Trophoblast cell (in vitro differentiated cells and primary cell): ENCODE measurements around the gene IMMP2L.

Source experiments
- DNase-seq, 2 donors: peaks; one replicate each; pipeline ENCODE4 v3.0.0-alpha.2; 2016
- H2AFZ ChIP-seq: 2 replicates; pipeline ENCODE4 v1.6.1; 2013; ENCODE audit warnings: low read length, moderate library complexity, mild to moderate bottlenecking; ENCODE audit not compliant: insufficient read depth, poor library complexity
- H2AK5ac ChIP-seq: 2 replicates; pipeline ENCODE4 v1.6.1; 2013; ENCODE audit warnings: mild to moderate bottlenecking, low read length
- H2BK120ac ChIP-seq: 2 replicates; pipeline ENCODE4 v1.6.1; 2013; ENCODE audit warnings: low read length, mild to moderate bottlenecking, moderate library complexity; ENCODE audit not compliant: insufficient read depth, poor library complexity
- H2BK12ac ChIP-seq: 2 replicates; pipeline ENCODE4 v1.6.1; 2013; ENCODE audit warnings: mild to moderate bottlenecking, low read length, moderate library complexity
- H2BK5ac ChIP-seq: 2 replicates; pipeline ENCODE4 v1.6.1; 2013; ENCODE audit warnings: low read length, low read depth, moderate library complexity, mild to moderate bottlenecking; ENCODE audit not compliant: poor library complexity
- H3K14ac ChIP-seq: 2 replicates; pipeline ENCODE4 v1.6.1; 2013; ENCODE audit warnings: mild to moderate bottlenecking, low read length
- H3K18ac ChIP-seq: 2 replicates; pipeline ENCODE4 v1.6.1; 2013; ENCODE audit warnings: mild to moderate bottlenecking, low read length
- H3K23ac ChIP-seq: 2 replicates; pipeline ENCODE4 v1.6.1; 2013; ENCODE audit warnings: low read length
- H3K27ac ChIP-seq: 2 replicates; pipeline ENCODE4 v1.5.1; 2013; ENCODE audit warnings: low read depth, mild to moderate bottlenecking, inconsistent platforms, low read length, moderate library complexity
- H3K27me3 ChIP-seq: 2 replicates; pipeline ENCODE4 v1.6.1; 2013; ENCODE audit warnings: inconsistent platforms, mild to moderate bottlenecking, low read length, moderate library complexity; ENCODE audit not compliant: insufficient read depth
- H3K36me3 ChIP-seq, 2 experiments: 1 replicate in 1 of 2; 2 replicates in 1 of 2; pipeline ENCODE4 v1.6.1; 2013; ENCODE audit warnings: low read length in 2 of 2, mild to moderate bottlenecking in 2 of 2, moderate library complexity in 1 of 2; ENCODE audit not compliant: insufficient read depth in 2 of 2, control insufficient read depth in 1 of 2
- H3K4ac ChIP-seq: 2 replicates; pipeline ENCODE4 v1.6.1; 2013; ENCODE audit warnings: low read depth, mild to moderate bottlenecking, low read length, moderate library complexity
- H3K4me1 ChIP-seq, 2 experiments: 1 replicate in 1 of 2; 2 replicates in 1 of 2; pipeline ENCODE4 v1.6.1; 2013; ENCODE audit warnings: low read length in 2 of 2, mild to moderate bottlenecking in 2 of 2, moderate library complexity in 1 of 2; ENCODE audit not compliant: insufficient read depth in 2 of 2, control insufficient read depth in 1 of 2
- H3K4me2 ChIP-seq: 2 replicates; pipeline ENCODE4 v1.6.1; 2013; ENCODE audit warnings: inconsistent platforms, mild to moderate bottlenecking, low read length, moderate library complexity
- H3K4me3 ChIP-seq: 2 replicates; pipeline ENCODE4 v1.5.1; 2013; ENCODE audit warnings: mild to moderate bottlenecking, low read depth, low read length, inconsistent platforms
- H3K79me1 ChIP-seq: one replicate; pipeline ENCODE4 v1.6.1; 2013; ENCODE audit warnings: low read length
- H3K79me2 ChIP-seq: 2 replicates; pipeline ENCODE4 v1.6.1; 2013; ENCODE audit warnings: low read length, mild to moderate bottlenecking; ENCODE audit not compliant: control insufficient read depth, insufficient read depth, poor library complexity
- H3K9ac ChIP-seq: 2 replicates; pipeline ENCODE4 v1.6.1; 2013; ENCODE audit warnings: mild to moderate bottlenecking, low read length
- H3K9me3 ChIP-seq: 2 replicates; pipeline ENCODE4 v1.6.1; 2013; ENCODE audit warnings: low read depth, mild to moderate bottlenecking, control low read depth, inconsistent platforms, low read length; ENCODE audit not compliant: insufficient read depth
- H4K12ac ChIP-seq: 2 replicates; pipeline ENCODE4 v1.6.1; 2013; ENCODE audit warnings: low read depth, mild to moderate bottlenecking, low read length, moderate library complexity
- H4K8ac ChIP-seq: 2 replicates; pipeline ENCODE4 v1.6.1; 2013; ENCODE audit warnings: low read depth, mild to moderate bottlenecking, low read length, moderate library complexity
- H4K91ac ChIP-seq: one replicate; pipeline ENCODE4 v1.6.1; 2013; ENCODE audit warnings: low read depth, mild to moderate bottlenecking, low read length, moderate library complexity
- WGBS: extraction: QIAGEN DNeasy Blood & Tissue Kit; methylation state at CpG from one replicate; pipeline ENCODE4 v1.1.7; 2013; ENCODE audit warnings: missing lambda C conversion rate; ENCODE audit not compliant: insufficient read length, insufficient coverage; ENCODE audit errors: extremely low coverage; 5-methylcytosine and 5-hydroxymethylcytosine counted together

IMMP2L gene

GRCh38 chr7:111196655-111197054, 365.6 kb downstream of the IMMP2L start:
- no peak overlapping the region for H3K23ac ChIP-seq
- no peak overlapping the region for H3K4me2 ChIP-seq
- no peak overlapping the region for H3K4ac ChIP-seq
- H3K79me1 ChIP-seq = no peaks in the 10 kb centered on the region
- H4K91ac ChIP-seq = no peak overlapping the region
- H2AK5ac ChIP-seq = no peak overlapping the region
- H4K12ac ChIP-seq = no peak overlapping the region
- no peak overlapping the region for H3K18ac ChIP-seq
- H2AFZ ChIP-seq = no peak overlapping the region
- H3K14ac ChIP-seq = no peak overlapping the region
- H3K27me3 ChIP-seq = no peaks in the 10 kb centered on the region
- H2BK12ac ChIP-seq = no peak overlapping the region
- no peak overlapping the region for H2BK120ac ChIP-seq
- H2BK5ac ChIP-seq = no peak overlapping the region
- H3K9ac ChIP-seq = no peak overlapping the region
- DNase-seq = no peak
- H4K8ac ChIP-seq = no peak overlapping the region
- H3K4me1 ChIP-seq = peaks cover 0 to 2% of the 10 kb centered on the region in 2 experiments
- no peaks in the 10 kb centered on the region for H3K36me3 ChIP-seq
- no peak overlapping the region for H3K4me3 ChIP-seq
- H3K27ac ChIP-seq = no peak overlapping the region
- no CpG with 5 or more reads among the region's 8 CpGs for WGBS
- no peaks in the 10 kb centered on the region for H3K79me2 ChIP-seq
- H3K9me3 ChIP-seq = no peaks in the 10 kb centered on the region

GRCh38 chr7:111192614-111193413, 369.5 kb downstream of the IMMP2L start:
- no peaks in the 10 kb centered on the region for H3K27me3 ChIP-seq
- no peak overlapping the region for H3K4ac ChIP-seq
- no peak overlapping the region for H2AFZ ChIP-seq
- peaks cover 0 to 2% of the 10 kb centered on the region in 2 experiments for H3K4me1 ChIP-seq
- no peaks in the 10 kb centered on the region for H3K9me3 ChIP-seq
- H3K14ac ChIP-seq = no peak overlapping the region
- no peak overlapping the region for H3K4me3 ChIP-seq
- no peak overlapping the region for H2BK120ac ChIP-seq
- no peaks in the 10 kb centered on the region for H3K36me3 ChIP-seq
- DNase-seq = no peak
- H4K91ac ChIP-seq = no peak overlapping the region
- no peak overlapping the region for H3K18ac ChIP-seq
- H3K27ac ChIP-seq = no peak overlapping the region
- no peak overlapping the region for H2AK5ac ChIP-seq
- 100% methylated on average over 1 of the region's 3 CpGs for WGBS
- H3K79me2 ChIP-seq = no peaks in the 10 kb centered on the region
- no peak overlapping the region for H3K23ac ChIP-seq
- no peak overlapping the region for H3K4me2 ChIP-seq
- no peak overlapping the region for H2BK12ac ChIP-seq
- H3K79me1 ChIP-seq = no peaks in the 10 kb centered on the region
- H4K12ac ChIP-seq = no peak overlapping the region
- no peak overlapping the region for H4K8ac ChIP-seq
- no peak overlapping the region for H3K9ac ChIP-seq
- H2BK5ac ChIP-seq = no peak overlapping the region

GRCh38 chr7:111190804-111191203, 371.5 kb downstream of the IMMP2L start:
- H3K23ac ChIP-seq = no peak overlapping the region
- no CpG with 5 or more reads among the region's 2 CpGs for WGBS
- H3K79me2 ChIP-seq = no peaks in the 10 kb centered on the region
- no peak overlapping the region for H2AFZ ChIP-seq
- no peaks in the 10 kb centered on the region for H3K36me3 ChIP-seq
- H3K9me3 ChIP-seq = no peaks in the 10 kb centered on the region
- H3K79me1 ChIP-seq = no peaks in the 10 kb centered on the region
- no peak for DNase-seq
- H2BK5ac ChIP-seq = no peak overlapping the region
- H2AK5ac ChIP-seq = no peak overlapping the region
- H3K4ac ChIP-seq = no peak overlapping the region
- no peak overlapping the region for H3K27ac ChIP-seq
- peaks cover 0 to 2% of the 10 kb centered on the region in 2 experiments for H3K4me1 ChIP-seq
- H4K12ac ChIP-seq = no peak overlapping the region
- no peak overlapping the region for H2BK12ac ChIP-seq
- no peak overlapping the region for H4K91ac ChIP-seq
- H2BK120ac ChIP-seq = no peak overlapping the region
- no peak overlapping the region for H4K8ac ChIP-seq
- H3K27me3 ChIP-seq = no peaks in the 10 kb centered on the region
- no peak overlapping the region for H3K4me3 ChIP-seq
- no peak overlapping the region for H3K4me2 ChIP-seq
- no peak overlapping the region for H3K9ac ChIP-seq
- no peak overlapping the region for H3K14ac ChIP-seq
- no peak overlapping the region for H3K18ac ChIP-seq

GRCh38 chr7:111184987-111185386, 377.3 kb downstream of the IMMP2L start:
- no peak overlapping the region for H3K23ac ChIP-seq
- WGBS = no CpG with 5 or more reads among the region's 3 CpGs

More at GRCh38 chr7:111184987-111185386, 377.3 kb downstream of the IMMP2L start:
- H3K27ac ChIP-seq = no peak overlapping the region
- no peak overlapping the region for H2BK120ac ChIP-seq
- DNase-seq = no peak
- H3K79me1 ChIP-seq = no peaks in the 10 kb centered on the region
- no peak overlapping the region for H3K4ac ChIP-seq
- no peak overlapping the region for H4K12ac ChIP-seq
- H3K4me1 ChIP-seq = no peaks in the 10 kb centered on the region
- H3K9ac ChIP-seq = no peak overlapping the region
- no peak overlapping the region for H2AK5ac ChIP-seq
- H3K36me3 ChIP-seq = no peaks in the 10 kb centered on the region
- H3K27me3 ChIP-seq = no peaks in the 10 kb centered on the region
- no peak overlapping the region for H2AFZ ChIP-seq
- no peak overlapping the region for H3K4me2 ChIP-seq
- no peak overlapping the region for H3K18ac ChIP-seq
- H3K79me2 ChIP-seq = no peaks in the 10 kb centered on the region
- H3K9me3 ChIP-seq = no peaks in the 10 kb centered on the region
- no peak overlapping the region for H4K8ac ChIP-seq
- H4K91ac ChIP-seq = no peak overlapping the region
- no peak overlapping the region for H2BK12ac ChIP-seq
- no peak overlapping the region for H2BK5ac ChIP-seq
- no peak overlapping the region for H3K14ac ChIP-seq
- no peak overlapping the region for H3K4me3 ChIP-seq
